Testis (tissue), 3 donors: ENCODE data around the gene HDAC1. TPM values are rescaled to one million over a fixed set of nuclear protein-coding genes. Genes with fewer than 3 reads are reported as not detected.

Experiments used
- DNase-seq: peaks from one replicate; pipeline ENCODE4 v3.0.0-alpha.2; 2019
- H3K27ac ChIP-seq, 2 donors: fragments of 200-600 bp; sonication (generic); one replicate each; pipeline ENCODE4 v1.5.1; 2019
- H3K27me3 ChIP-seq: fragments of 200-600 bp; sonication (generic); one replicate; pipeline ENCODE4 v1.5.1; 2019
- H3K36me3 ChIP-seq: fragments of 200-600 bp; sonication (generic); one replicate; pipeline ENCODE4 v1.5.1; 2017; ENCODE audit warnings: low read depth; ENCODE audit errors: missing control alignments
- H3K4me1 ChIP-seq: fragments of 200-600 bp; sonication (generic); one replicate; pipeline ENCODE4 v1.5.1; 2019
- H3K4me3 ChIP-seq, 2 donors: fragments of 200-600 bp; sonication (generic); one replicate each; pipeline ENCODE4 v1.5.1; 2017 to 2019
- H3K9me3 ChIP-seq: fragments of 200-600 bp; sonication (generic); one replicate; pipeline ENCODE4 v1.5.1; 2017
- CTCF ChIP-seq, 3 experiments: fragments of 450-650 bp in 2 of 3; fragments of 200-600 bp in 1 of 3; sonication (generic) in 1 of 3; IDR thresholded peaks; one replicate each; pipeline ENCODE4 v1.5.1; 2016 to 2019; ENCODE audit warnings: antibody characterized with exemption in 3 of 3, mild to moderate bottlenecking in 2 of 3, moderate library complexity in 1 of 3
- POLR2A ChIP-seq: fragments of 450-650 bp; IDR thresholded peaks from one replicate; pipeline ENCODE4 v1.6.1; 2017; ENCODE audit warnings: antibody characterized with exemption, mild to moderate bottlenecking, moderate library complexity
- WGBS, 2 donors: methylation state at CpG; one replicate each; pipeline ENCODE4 v1.1.5; 2018; 5-methylcytosine and 5-hydroxymethylcytosine counted together
- intact Hi-C: fragments of 100-400 bp; cut with DNase I; formaldehyde crosslinking; loops from one replicate; pipeline ENCODE4 v1.15.1; 2023; ENCODE audit warnings: low total_unique reads
- polyA plus RNA-seq: library from polyadenylated mRNA; stranded (reverse); fragments of 350-450 nt; fragmentation: Illumina TruSeq; extraction: RNeasy Lipid Tissue Mini Kit (QIAGEN cat#74804); gene quantifications from one replicate; pipeline ENCODE4 v1.2.3, GENCODE V29; 2014; ENCODE audit warnings: low read depth, low replicate concordance; ENCODE audit not compliant: insufficient read depth
- total RNA-seq, 2 donors: library from RNA; depleted of rRNA; stranded (reverse); fragments of >200 nt; gene quantifications; one replicate each; pipeline ENCODE4 v1.2.3, GENCODE V29; 2016

The HDAC1 gene
- total and polyA plus RNA-seq, 3 donors from 2014 or later = 83.1 to 99.2 (median 91.6) TPM

- 94 to 100% methylated on average over 1 of the region's 1 CpG for WGBS, 2 donors
- no peak for TF ChIP-seq CTCF (IDR thresholded peaks at IDR 0.05)
- TF ChIP-seq POLR2A = no peak
- intact Hi-C loops = no loop called here
- H3K36me3 ChIP-seq = no peaks in the 10 kb centered on the region
- no peak overlapping the region for H3K27ac ChIP-seq
- no peaks in the 10 kb centered on the region for H3K9me3 ChIP-seq
- H3K4me3 ChIP-seq = no peak overlapping the region
- H3K27me3 ChIP-seq = no peaks in the 10 kb centered on the region
- peaks cover 16% of the 10 kb centered on the region for H3K4me1 ChIP-seq
- DNase-seq = no peak
Observed at GRCh38 chr1:32309960-32310359, 18.1 kb downstream of the HDAC1 start.

- Histone ChIP-seq H3K27me3 (no peaks in the 10 kb centered on the region), H3K36me3 (no peaks in the 10 kb centered on the region), H3K27ac (no peak overlapping the region), H3K4me3 (no peak overlapping the region), H3K9me3 (no peaks in the 10 kb centered on the region), H3K4me1 (peaks cover 16% of the 10 kb centered on the region)
- WGBS, 2 donors = 32 to 42% methylated on average over 2 of the region's 2 CpGs
- TF ChIP-seq POLR2A (no peak), CTCF (IDR thresholded peaks at IDR 0.05) (no peak)
- intact Hi-C loops = no loop called here
- DNase-seq = no peak
Observed at GRCh38 chr1:32311709-32312393, 20.0 kb downstream of the HDAC1 start.

GRCh38 chr1:32316903-32317277 is 25.0 kb downstream of the HDAC1 start:
- Histone ChIP-seq H3K36me3 (no peaks in the 10 kb centered on the region), H3K27ac (no peak overlapping the region), H3K27me3 (no peaks in the 10 kb centered on the region), H3K4me3 (no peak overlapping the region), H3K4me1 (peaks cover under 1% of the 10 kb centered on the region), H3K9me3 (no peaks in the 10 kb centered on the region)
- TF ChIP-seq POLR2A = no peak
- intact Hi-C loops = no loop called here
- DNase-seq = no peak
- WGBS, 2 donors = 52 to 58% methylated on average over 3 of the region's 3 CpGs

GRCh38 chr1:32318127-32318869 is 26.4 kb downstream of the HDAC1 start:
- no peaks in the 10 kb centered on the region for H3K9me3 ChIP-seq
- 95 to 98% methylated on average over 10 of the region's 10 CpGs for WGBS, 2 donors
- no peak overlapping the region for H3K27ac ChIP-seq
- intact Hi-C loops = no loop called here
- DNase-seq = no peak
- H3K36me3 ChIP-seq = no peaks in the 10 kb centered on the region
- no peak overlapping the region for H3K4me3 ChIP-seq
- no peaks in the 10 kb centered on the region for H3K4me1 ChIP-seq
- no peaks in the 10 kb centered on the region for H3K27me3 ChIP-seq
- TF ChIP-seq POLR2A (no peak), CTCF (IDR thresholded peaks at IDR 0.05) (no peak)

- Histone ChIP-seq H3K27ac (no peak overlapping the region), H3K9me3 (no peaks in the 10 kb centered on the region), H3K4me3 (no peak overlapping the region), H3K4me1 (no peaks in the 10 kb centered on the region), H3K36me3 (no peaks in the 10 kb centered on the region), H3K27me3 (no peaks in the 10 kb centered on the region)
- intact Hi-C loops = no loop called here
- TF ChIP-seq CTCF (IDR thresholded peaks at IDR 0.05) (no peak), POLR2A (no peak)
- 70 to 78% methylated on average over 5 of the region's 5 CpGs for WGBS, 2 donors
- no peak for DNase-seq
Observed at GRCh38 chr1:32321712-32322291, 29.9 kb downstream of the HDAC1 start.
